Suprapubic skin (tissue), 3 donors: ENCODE data around the gene SPTBN5.

Source experiments
- CTCF ChIP-seq, 2 donors: fragments of 200-600 bp in 1 of 2; fragments of 450-650 bp in 1 of 2; sonication (generic) in 1 of 2; IDR thresholded peaks; one replicate each; pipeline ENCODE4 v1.5.1; 2016 to 2019; ENCODE audit warnings: antibody characterized with exemption in 2 of 2, mild to moderate bottlenecking in 1 of 2, moderate library complexity in 1 of 2
- POLR2A ChIP-seq, 2 donors: fragments of 450-650 bp; IDR thresholded peaks; one replicate each; pipeline ENCODE4 v1.6.1; 2017; ENCODE audit warnings: antibody characterized with exemption in 2 of 2, mild to moderate bottlenecking in 2 of 2, moderate library complexity in 2 of 2

DNA sequence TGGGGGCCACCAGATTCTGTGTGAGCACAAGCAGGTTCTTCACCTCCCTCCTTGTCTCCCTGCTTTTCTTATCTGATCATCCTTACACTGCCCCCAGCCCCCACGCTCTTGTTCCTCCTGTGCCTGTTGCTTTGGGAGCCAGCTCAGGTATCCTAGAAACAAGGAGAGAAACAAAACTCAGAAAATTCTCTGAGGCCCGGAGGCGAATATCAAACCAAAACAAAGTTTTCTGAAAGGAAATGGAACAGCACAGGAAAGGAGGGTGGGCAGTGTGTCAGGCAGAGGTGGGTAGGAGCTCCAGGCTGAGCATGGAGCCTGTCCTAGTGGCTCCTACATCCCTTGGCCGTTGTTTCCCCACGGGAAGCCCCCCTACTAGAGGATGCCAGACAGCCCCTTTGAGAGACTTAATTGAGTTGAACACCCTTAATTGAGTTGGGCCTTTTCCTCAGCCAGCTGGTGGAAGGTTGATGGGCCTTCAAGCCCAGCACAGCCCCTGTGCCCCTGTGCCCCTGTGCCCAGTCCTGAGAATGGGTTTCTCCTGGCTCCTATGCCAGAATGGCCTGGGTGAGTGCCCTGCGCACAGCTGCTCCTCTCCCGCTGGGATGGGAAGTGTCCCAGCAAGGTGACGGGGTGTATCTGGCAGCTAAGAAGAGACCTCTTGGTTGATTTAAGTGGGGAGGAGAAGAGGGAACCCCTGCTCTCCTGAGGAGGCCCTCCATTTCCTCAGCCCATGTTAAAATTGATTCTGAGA lies 88.8 kb downstream of the SPTBN5 start:
- TF ChIP-seq POLR2A (IDR thresholded peaks at IDR 0.05) (no peak), CTCF (IDR thresholded peaks at IDR 0.05) (no peak)
